Mammary epithelial cell (primary cell): Measurements from ENCODE around the gene SLC19A1.
"Not testable (repeated sequence)": the region's sequence is repeated elsewhere in the genome, so short reads cannot be mapped to it uniquely, and the experiment has no call there.

ENCODE experiments used
- EZH2 ChIP-seq: IDR thresholded peaks from 2 replicates; pipeline ENCODE4 v1.6.1; 2012; ENCODE audit warnings: low read length, inconsistent platforms, borderline replicate concordance
- TF ChIP-seq, protein P1 (sequence below), 2 donors: IDR thresholded peaks in 1 of 2; conservative IDR thresholded peaks in 1 of 2; 2 replicates each; pipeline ENCODE4 v1.5.1; 2011 to 2012; ENCODE audit warnings: inconsistent platforms in 2 of 2, low read length in 2 of 2, mild to moderate bottlenecking in 2 of 2, control low read depth in 1 of 2, low read depth in 1 of 2; ENCODE audit not compliant: insufficient read depth in 1 of 2; ENCODE audit errors: extremely low read depth in 1 of 2

DNA sequence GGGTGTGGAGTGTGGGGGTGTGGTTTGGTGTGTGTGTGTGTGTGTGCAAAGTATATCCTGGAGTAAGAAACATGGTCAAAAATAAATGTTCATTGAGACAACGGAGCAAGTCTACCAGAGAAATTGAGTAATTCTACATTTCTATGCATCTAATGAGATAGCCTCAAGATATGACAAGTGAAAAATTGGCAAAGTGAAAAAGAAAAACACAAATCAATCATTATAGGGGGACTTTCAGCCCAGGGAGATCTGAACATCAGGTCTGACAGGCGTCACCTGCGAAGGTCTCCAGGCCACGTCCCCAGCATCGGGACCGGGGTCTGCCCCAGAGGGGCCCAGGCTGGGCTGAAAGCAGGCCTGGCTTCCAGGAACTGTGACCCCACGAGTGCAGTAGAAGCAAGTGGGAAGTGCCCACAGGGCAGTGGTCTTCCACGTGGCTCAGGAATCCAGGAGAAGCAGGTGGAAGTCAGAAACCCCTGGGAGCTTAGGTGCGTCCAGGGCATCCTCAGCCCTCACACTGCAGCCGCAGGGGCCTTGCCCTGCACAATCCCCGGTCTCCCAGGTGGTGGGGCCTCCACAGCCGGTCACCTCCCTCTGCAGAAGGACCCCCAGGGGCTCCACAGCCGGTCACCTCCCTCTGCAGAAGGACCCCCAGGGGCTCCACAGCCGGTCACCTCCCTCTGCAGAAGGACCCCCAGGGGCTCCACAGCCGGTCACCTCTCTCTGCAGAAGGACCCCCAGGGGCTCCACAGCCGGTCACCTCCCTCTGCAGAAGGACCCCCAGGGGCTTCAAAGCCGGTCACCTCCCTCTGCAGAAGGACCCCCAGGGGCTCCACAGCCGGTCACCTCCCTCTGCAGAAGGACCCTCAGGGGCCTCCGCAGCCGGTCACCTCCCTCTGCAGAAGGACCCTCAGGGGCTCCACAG is 40.9 kb downstream of the SLC19A1 start:
- TF ChIP-seq, protein P1, sequence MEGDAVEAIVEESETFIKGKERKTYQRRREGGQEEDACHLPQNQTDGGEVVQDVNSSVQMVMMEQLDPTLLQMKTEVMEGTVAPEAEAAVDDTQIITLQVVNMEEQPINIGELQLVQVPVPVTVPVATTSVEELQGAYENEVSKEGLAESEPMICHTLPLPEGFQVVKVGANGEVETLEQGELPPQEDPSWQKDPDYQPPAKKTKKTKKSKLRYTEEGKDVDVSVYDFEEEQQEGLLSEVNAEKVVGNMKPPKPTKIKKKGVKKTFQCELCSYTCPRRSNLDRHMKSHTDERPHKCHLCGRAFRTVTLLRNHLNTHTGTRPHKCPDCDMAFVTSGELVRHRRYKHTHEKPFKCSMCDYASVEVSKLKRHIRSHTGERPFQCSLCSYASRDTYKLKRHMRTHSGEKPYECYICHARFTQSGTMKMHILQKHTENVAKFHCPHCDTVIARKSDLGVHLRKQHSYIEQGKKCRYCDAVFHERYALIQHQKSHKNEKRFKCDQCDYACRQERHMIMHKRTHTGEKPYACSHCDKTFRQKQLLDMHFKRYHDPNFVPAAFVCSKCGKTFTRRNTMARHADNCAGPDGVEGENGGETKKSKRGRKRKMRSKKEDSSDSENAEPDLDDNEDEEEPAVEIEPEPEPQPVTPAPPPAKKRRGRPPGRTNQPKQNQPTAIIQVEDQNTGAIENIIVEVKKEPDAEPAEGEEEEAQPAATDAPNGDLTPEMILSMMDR (conservative IDR thresholded peaks at IDR 0.05 in 1 of 2, IDR thresholded peaks at IDR 0.05 in 1 of 2; ENCODE audit: extremely low read depth in 1 of 2, insufficient read depth in 1 of 2, low read depth in 1 of 2, low read length in 2 of 2), result not testable (repeated sequence)
- not testable (repeated sequence) for TF ChIP-seq EZH2
